DLD1 (cell line): ENCODE results near the gene GJC2.

Experiments
- in situ Hi-C: cut with HindIII; loops from 2 replicates; pipeline ENCODE4 v1.10.0; 2017; ENCODE audit warnings: low sequenced_read_pairs

The GJC2 gene

GRCh38 chr1:228144193-228144992 is 5.3 kb upstream of the GJC2 start:
- in situ Hi-C loops, result no loop called here

- in situ Hi-C loops, result no loop called here
Observed at GRCh38 chr1:228144993-228145343, 4.8 kb upstream of the GJC2 start.

- in situ Hi-C loops, result no loop called here
Observed at GRCh38 chr1:228145463-228146416, 4.0 kb upstream of the GJC2 start.

GRCh38 chr1:228146417-228147150 is 3.1 kb upstream of the GJC2 start:
- in situ Hi-C loops, result no loop called here

- in situ Hi-C loops, result no loop called here
Observed at GRCh38 chr1:228147151-228147693, 2.5 kb upstream of the GJC2 start.

- in situ Hi-C loops, result no loop called here
Observed at GRCh38 chr1:228147768-228148167, 2.0 kb upstream of the GJC2 start.

- in situ Hi-C loops, result no loop called here
Observed at GRCh38 chr1:228148196-228148861, 1.4 kb upstream of the GJC2 start.

GRCh38 chr1:228148935-228149405 is 760 bp upstream of the GJC2 start:
- in situ Hi-C loops, result no loop called here

GRCh38 chr1:228150120-228150460 is 360 bp downstream of the GJC2 start:
- in situ Hi-C loops, result no loop called here

GRCh38 chr1:228150461-228151179 is 890 bp downstream of the GJC2 start:
- in situ Hi-C loops, result no loop called here

GRCh38 chr1:228151180-228151925 is 1.6 kb downstream of the GJC2 start:
- in situ Hi-C loops, result no loop called here

- in situ Hi-C loops, result no loop called here
Observed at GRCh38 chr1:228152097-228152917, 2.6 kb downstream of the GJC2 start.

- in situ Hi-C loops, result no loop called here
Observed at GRCh38 chr1:228152918-228153258, 3.2 kb downstream of the GJC2 start.

GRCh38 chr1:228154021-228154669 is 4.4 kb downstream of the GJC2 start:
- in situ Hi-C loops, result no loop called here

- in situ Hi-C loops, result no loop called here
Observed at GRCh38 chr1:228154670-228155571, 5.2 kb downstream of the GJC2 start.

- in situ Hi-C loops, result no loop called here
Observed at GRCh38 chr1:228155596-228156514, 6.1 kb downstream of the GJC2 start.
